CD4-positive, alpha-beta T cell treated with Interferon alpha-2 for 1 hour (primary cell): Measurements from ENCODE around the gene PFN1.
"Not testable (repeated sequence)": the region's sequence is repeated elsewhere in the genome, so short reads cannot be mapped to it uniquely, and the experiment has no call there.

Source experiments
- DNase-seq, 2 donors: peaks; one replicate each; pipeline ENCODE4 v3.0.0-alpha.2; 2020 to 2022

The PFN1 gene

DNA sequence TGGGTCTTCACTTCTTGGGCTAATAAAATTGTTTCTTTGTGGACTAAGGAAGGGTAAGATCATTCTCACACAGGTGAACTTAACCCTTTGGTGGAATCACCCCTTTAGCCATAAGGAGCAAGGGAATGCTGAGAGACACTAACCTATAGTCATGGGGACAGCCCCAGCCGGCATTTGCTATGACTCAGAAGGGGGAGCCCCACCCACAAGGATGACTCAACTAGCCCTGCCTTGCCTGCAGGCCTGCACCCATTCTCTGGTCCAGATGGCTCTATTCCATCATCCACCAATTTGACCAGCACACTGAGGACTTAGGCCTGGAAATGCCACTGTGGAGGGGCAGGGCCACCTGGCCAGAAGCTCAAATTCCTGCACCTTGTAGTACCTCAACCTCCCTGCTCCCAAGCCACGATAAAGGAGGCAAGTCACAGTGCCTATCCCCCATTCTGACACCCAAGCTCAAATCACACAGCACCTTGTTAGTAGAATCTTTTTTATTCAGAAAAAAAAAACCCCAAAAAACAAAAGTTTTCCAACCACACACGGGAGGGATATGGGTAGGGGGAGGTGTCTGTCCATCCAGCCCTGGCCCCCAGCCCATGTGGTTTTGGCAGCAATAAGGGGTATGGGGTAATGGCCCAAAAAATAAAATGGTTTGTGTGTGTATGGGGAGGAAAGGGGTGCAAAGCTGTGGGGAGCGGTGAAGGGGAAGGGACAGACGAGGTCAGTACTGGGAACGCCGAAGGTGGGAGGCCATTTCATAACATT, 3.0 kb downstream of the PFN1 start:
- peak; percentile 73 to 76 for DNase-seq

DNA sequence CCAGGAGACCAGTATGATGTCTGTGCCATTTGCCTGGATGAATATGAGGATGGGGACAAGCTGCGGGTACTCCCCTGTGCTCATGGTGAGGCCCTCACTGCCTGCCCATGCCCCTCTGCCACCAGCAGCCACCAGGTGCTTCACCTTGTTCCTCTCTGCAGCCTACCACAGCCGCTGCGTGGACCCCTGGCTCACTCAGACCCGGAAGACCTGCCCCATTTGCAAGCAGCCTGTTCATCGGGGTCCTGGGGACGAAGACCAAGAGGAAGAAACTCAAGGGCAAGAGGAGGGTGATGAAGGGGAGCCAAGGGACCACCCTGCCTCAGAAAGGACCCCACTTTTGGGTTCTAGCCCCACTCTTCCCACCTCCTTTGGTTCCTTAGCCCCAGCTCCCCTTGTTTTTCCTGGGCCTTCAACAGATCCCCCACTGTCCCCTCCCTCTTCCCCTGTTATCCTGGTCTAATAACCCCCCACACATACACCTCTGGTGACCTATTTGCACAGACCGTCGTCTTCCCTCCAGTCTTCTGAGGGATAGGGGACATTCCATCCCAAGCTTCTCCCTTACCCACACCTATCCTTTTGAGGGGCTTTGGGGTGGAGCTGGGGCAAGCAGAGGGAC, 3.7 kb downstream of the PFN1 start:
- DNase-seq = no peak

DNA sequence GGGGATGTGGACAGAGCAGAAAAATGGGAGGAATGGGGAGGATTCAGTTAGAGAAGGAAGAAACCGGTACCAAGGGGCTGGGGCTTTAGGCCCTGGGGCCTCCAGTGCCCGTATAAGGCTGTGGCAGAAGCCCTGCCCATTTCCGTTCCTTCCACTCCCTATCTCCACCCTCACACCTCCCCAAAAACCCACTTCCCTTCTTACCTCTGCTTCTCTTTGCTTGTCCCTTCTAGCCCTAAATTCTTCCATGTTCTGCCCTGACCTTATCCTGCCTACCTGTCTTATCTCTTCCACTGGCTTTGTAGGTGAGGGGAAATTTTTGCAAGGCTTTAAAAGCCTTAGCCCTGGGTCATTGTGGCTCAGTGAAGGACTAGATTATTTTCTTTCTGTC, 4.2 kb downstream of the PFN1 start:
- DNase-seq = peak; percentile 45 to 73

DNA sequence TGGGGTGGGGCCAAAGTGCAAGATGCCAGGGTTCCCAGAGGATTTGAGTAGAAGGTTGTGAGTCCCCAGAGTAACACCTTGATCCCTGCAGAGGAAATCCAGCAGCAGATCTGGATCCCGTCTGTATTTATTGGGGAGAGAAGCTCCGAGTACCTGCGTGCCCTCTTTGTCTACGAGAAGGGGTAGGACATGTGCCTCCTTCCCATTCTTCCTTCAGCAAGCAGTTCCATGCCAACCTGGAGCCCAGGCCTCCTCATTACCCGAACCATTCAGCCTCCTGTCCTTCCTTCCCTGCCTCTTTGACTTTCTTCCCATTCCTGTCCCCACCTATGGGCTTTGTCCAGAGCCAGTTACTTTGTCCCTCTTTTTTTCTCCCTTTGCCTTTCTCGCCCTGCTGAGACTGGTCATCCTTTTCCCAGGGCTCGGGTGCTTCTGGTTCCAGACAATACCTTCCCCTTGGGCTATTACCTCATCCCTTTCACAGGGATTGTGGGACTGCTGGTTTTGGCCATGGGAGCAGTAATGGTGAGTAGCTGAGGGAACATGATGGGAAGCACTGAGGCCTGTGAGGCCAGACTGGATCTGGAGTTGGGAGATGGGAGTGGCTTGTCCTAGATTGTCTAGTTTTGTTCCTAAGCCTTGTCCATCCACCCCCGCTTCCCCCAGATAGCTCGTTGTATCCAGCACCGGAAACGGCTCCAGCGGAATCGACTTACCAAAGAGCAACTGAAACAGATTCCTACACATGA, 5.4 kb downstream of the PFN1 start:
- DNase-seq = no peak

DNA sequence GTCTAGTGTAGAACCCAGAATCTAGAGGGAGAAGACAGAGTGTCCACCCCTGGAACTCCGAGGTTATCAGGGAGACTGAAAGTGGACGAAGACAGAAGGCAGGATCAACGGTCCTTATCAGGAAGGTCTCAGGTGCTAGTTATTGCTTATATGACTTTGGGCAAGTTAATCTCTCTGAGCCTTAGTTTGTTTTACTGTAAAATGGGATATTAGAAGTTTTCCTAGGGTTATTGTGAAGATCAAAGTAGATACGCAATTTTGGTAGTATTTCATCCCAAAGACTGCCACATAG, 7.1 kb downstream of the PFN1 start:
- DNase-seq = no peak

DNA sequence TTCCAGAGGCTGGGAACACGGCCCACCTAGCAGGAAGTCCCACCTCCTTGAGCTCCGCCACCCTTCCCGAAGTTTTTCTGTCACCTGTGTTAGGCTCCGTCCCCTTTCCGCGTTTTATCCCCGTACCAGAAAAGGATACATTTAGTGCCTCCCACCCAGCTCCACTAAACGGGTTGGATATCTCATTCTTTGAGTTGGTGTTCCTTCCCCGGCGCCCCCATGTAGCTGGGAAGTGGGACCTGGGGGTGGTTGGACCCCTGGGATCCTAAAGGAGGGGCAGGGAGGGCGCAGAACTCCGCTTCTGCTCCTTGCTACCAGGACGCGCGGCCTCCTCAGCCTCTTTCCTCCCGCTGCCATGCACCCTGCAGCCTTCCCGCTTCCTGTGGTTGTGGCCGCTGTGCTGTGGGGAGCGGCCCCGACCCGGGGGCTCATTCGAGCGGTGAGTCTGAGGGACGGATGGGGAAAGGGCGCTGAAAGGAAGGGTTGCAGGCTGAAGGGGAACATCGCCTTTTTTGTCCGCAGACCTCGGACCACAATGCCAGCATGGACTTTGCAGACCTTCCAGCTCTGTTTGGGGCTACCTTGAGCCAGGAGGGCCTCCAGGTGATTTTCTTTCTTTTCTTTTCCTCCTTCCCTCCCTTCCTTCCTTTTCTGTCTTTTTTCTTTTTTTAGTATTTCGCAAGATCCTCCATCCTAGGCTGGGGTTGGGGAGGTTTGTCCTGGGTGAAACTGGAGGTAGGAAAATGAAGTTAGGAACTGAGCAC, 7.6 kb downstream of the PFN1 start:
- peak in 1 of 2 donors; percentile 47 for DNase-seq

DNA sequence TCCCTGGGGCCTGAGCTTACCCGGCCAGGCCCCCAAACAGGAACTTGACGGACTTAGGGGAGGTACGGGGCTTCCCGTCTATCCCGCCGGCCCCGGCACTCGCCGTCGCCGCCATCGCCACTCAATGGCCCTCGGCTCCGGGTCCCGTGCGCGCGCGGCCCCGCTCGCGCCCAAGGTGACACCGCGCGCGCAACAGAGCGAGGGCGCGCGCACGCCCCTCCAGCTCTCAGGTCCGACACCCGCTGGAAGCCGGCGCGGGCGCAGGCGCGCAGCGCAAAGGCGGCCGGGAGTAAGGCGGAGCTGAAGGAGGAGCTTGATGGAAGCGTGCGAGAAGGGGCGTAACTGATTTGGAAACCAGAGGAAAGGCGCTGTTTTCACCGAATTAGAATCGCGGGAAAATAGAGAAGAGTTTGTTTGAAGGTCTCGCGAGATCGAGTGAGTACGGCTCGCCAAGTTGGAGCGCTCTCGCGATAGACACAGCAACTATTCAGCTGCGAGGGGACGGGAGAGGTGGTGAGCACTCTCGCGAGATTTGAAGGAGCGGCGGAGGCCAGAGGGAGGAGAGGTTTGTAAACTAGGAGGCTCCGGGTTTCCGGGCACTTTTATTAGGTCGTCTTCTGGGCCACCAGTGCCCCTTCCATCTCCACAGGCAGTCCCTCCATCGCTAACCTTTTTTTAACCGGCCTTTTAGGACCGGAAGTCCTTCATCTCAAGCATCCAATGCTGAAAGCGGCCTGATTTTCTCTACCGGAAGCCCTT, 8.4 kb downstream of the PFN1 start, which contains the start of the genes RNF167 and SLC25A11:
Gene RNF167 (plus strand): TSS at position 473 of the 759 bp plus-strand sequence. CDS start 642 bp downstream, outside the sequence.
Gene SLC25A11 (minus strand): TSS at position 251 of the 759 bp plus-strand sequence. CDS start 136 bp downstream, at position 115.
- DNase-seq = peak; percentile 99

DNA sequence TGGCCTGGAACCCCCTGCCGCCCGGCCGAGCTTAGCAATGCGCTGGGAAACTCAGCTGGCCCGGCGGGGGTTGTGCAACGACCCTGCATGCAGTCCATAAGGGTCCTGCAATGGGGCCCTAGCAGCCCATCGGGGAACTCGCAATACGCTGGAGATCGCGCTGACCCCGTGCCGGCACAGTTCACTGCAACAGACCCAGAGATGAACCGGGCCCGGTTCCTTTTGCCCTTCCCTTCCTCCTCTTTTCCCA, 8.9 kb downstream of the PFN1 start:
- no peak for DNase-seq

DNA sequence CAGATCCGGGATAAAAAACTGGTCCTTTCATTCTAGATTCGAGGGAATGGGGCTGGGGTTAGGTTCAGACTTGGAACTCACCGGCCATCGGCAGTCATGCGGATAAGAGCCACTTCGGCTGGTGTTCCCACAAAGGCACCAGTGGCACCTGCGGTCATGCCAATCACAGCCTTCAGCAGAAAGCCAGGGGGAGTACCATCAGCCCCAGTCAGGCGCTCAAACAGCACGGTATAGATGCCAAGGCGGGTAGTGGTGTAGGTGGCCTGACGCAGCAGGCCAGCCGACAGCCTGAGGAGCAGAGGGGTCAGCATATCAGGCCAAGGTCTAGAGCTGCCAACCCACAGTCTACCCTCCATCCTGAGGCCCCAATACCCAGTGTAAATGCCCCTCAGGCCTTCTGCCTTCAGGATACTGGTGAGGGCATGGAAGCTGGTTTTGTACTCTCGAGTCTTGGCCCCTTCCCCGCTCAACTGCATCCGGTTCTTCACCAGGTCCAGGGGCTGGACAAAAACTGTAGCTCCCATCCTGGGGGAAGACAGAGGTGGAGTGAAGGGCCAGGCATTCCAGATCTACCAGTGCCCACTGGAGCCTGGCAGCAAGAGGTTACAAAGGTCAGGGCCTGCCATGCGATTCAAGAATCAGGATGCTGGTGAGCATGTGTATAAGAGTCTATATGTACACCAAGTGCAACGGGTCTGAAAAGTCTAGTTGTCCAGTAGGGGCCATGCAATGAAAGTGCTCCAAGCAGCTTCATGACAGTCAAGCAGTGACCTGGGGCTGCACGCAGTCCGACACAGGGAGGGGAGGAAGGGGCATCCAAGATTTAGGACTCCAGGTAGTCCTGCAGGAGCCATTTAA, 9.4 kb downstream of the PFN1 start:
- DNase-seq = no peak

DNA sequence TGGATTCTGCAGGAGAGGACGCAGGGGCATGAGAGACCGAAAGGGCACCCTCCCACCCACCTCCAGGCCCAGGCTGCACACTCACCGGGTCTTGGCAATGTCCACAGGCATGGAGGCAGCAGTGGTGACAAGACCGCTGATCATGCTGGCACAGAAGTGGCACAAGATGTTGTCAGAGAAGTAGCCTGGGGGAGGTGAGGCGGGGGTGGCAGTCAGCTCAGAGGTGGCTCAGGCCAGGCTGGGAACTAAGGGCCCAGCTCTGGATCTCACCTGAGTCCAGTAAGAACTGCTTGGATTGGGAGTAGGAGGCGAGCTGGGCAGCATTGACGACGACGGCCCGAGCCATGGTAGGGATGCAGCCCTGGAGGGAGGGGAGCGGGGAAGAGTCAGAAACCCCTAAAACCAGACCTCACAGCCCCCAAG, 10.2 kb downstream of the PFN1 start:
- DNase-seq = no peak

DNA sequence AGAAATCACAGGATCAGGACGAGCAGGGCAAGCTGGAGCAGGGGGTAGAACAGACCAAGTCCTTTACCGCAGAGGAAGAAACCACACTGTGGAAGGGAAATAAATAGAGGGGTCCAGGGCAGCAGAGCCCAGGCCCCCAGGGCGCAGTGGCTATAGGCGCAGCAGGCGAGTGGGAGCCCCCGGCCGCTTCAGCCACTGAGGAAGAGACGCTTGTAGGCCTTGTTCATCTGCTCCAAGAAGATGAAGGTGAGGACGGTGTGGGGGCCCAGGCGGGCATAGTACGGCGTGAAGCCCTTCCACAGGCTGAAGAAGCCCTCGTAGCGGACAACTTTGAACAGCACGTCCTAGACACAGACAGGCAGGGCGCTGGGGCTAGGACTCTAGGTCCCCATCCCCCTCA, 10.8 kb downstream of the PFN1 start:
- DNase-seq = no peak

DNA sequence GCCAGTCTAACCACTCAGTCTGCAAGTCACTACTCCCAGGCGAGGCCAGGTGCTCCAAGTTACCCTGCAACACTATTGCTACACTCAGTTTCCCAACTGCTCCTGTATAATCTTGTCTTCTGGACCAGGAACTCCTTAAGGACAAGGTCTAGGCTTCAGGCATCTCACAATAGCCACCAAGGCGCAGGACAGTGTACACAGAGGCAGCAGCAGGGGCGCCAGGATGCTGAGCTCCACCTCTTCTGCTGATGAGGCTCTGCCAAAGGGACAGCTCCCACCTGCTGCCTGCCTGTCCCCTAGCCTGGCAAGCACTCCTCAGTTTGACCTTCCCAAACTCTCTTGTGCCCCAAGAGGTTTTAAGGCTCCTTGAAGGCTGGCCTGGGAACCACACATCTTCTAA, 11.9 kb downstream of the PFN1 start:
- DNase-seq = no peak

DNA sequence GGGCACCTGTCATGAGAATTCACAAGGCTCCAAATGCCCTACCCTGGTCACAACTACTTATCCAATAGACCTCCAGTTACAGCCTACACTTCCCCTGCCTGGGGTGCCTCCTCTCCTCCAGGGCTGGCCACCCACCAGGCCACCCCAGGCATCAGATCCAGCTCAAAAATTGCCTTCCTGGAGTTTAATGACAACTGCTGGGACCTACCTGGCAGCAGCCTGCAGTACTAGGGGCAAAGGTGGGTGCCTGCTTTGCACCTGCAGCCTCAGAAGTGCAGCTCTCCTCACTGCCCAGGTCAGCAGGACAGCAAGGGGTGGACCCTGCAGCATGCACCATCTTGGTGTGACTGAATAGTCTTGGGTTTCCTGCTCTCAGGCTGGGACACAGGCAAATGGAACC, 12.7 kb downstream of the PFN1 start:
- DNase-seq = no peak

DNA sequence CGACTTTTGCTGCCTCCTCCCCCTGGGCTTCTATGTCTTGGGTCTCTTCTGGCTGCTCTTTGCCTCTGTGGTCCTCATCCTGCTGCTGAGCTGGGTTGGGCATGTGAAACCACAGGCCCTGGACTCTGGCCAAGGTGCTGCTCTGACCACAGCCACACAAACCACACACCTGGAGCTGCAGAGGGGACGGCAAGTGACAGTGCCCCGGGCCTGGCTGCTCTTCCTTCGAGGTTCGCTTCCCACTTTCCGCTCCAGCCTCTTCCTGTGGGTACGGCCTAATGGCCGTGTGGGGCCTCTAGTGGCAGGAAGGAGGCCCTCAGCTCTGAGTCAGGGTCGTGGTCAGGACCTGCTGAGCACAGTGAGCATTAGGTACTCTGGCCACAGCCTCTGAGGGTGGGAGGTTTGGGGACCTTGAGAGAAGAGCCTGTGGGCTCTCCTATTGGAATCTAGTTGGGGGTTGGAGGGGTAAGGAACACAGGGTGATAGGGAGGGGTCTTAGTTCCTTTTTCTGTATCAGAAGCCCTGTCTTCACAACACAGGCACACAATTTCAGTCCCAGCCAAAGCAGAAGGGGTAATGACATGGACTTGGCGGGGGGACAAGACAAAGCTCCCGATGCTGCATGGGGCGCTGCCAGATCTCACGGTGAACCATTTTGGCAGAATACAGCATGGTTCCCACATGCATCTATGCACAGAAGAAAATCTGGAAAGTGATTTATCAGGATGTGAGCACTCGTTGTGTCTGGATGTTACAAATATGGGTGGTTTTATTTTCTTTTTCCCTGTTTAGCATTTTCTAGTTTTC, 14.0 kb downstream of the PFN1 start:
- peak; percentile 7 to 28 for DNase-seq

DNA sequence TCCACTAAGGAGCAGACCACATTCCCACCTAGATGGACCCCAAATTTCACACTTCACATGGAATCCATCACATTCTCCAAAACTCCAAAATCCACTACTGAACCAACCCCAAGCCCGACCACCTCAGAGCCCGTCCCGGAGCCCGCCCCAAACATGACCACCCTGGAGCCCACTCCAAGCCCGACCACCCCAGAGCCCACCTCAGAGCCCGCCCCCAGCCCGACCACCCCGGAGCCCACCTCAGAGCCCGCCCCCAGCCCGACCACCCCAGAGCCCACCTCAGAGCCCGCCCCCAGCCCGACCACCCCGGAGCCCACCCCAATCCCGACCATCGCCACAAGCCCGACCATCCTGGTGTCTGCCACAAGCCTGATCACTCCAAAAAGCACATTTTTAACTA, 14.7 kb downstream of the PFN1 start:
- no peak for DNase-seq

DNA sequence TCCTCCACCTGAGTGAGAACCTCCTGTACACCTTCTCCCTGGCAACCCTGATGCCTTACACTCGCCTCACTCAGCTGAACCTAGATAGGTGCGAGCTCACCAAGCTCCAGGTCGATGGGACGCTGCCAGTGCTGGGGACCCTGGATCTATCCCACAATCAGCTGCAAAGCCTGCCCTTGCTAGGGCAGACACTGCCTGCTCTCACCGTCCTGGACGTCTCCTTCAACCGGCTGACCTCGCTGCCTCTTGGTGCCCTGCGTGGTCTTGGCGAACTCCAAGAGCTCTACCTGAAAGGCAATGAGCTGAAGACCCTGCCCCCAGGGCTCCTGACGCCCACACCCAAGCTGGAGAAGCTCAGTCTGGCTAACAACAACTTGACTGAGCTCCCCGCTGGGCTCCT, 15.6 kb downstream of the PFN1 start:
- DNase-seq = no peak

DNA sequence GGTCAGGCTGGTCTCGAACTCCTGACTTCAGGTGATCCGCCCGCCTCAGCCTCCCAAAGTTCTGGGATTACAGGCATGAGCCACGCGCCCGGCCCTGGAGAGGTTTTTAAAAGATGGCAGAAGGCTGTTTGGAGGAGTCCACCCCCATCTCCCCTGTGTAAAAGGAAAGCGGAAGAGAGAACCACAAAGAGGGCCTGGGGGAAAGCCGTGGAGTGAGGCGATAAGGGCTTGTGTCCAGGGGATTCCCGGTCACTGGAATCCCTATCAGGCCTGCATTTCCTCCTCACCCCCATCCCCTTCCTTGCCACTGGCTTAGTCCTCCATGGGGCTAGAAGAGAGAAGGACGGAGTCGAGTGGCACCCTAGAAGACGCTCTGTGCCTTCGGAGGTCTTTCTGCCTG, 16.4 kb downstream of the PFN1 start, which contains the start of gene GP1BA:
Gene GP1BA (plus strand): TSS at position 315 of the 400 bp plus-strand sequence. CDS start 328 bp downstream, outside the sequence.
- no peak for DNase-seq

DNA sequence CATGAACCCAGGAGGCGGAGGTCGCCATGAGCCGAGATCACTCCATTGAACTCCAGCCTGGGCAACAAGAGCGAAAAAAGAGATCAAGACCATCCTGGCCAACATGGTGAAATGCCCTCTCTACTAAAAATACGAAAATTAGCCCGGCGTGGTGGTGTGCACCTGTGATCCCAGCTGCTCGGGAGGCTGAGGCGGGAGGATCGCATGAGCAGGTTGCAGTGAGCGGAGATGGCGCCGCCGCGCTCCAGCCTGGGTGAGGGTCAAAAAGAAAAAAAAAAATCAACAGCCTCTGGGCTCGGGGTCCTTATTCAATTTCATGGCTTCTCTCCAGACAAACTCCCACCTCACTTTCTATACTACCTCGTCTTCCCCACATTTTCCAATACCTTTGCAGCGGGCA, 19.4 kb downstream of the PFN1 start:
- no peak for DNase-seq

DNA sequence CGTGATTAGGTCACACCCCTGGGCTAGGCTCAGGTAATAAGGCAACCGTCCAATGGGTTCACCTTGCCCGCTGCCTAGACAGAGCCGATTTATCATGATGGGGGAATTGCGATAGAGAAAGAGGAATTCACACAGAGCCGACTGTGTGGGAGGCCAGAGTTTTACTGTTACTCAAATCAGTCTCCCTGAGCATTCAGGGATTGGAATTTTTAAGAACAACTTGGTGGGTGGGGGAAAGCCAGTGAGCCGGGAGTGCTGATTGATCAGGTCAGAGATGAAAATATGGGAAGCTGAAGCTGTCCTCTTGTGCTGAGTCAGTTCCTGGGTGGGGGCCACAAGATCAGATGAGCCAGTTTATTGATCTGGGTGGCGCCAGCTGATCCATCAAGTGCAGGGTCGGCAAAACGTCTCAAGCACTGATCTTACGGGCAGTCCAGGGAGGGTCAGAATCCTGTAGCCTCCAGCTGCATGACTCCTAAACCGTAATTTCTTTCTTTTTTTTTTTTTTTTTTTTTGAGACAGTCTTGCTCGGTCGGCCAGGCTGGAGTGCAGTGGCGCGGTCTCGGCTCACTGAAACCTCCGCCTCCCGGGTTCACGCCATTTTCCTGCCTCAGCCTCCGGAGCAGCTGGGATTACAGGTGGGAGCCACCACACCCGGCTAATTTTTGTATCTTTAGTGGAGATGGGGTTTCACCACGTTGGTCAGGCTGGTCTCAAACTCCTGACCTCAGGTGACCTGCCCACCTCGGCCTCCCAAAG, 21.6 kb downstream of the PFN1 start:
- not testable (repeated sequence) for DNase-seq

DNA sequence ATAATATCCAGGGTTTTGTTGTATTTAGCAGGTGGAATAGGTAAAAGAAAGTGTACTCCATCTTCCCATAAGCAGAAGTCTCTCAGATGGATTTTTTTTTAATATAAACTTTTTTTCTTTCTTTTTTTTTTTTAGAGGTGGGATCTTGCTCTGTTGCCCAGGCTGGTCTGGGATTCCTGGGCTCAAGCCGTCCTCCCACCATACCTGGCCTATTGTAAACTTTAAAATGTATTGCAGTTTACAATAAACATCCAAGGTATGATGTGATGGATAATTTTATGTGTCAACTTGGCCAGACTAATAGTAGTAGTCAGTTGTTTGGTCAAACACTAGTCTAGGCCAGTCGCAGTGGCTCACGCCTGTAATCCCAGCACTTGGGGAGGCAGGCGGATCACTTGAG, 27.0 kb downstream of the PFN1 start:
- no peak for DNase-seq
